ENCODE data around the gene CHD2. TPM values are rescaled to one million over a fixed set of nuclear protein-coding genes. Genes with fewer than 3 reads are reported as not detected.

The CHD2 gene
- total and polyA plus RNA-seq, 4 donors, result 13.9 to 90.2 (median 49.4) TPM

DNA sequence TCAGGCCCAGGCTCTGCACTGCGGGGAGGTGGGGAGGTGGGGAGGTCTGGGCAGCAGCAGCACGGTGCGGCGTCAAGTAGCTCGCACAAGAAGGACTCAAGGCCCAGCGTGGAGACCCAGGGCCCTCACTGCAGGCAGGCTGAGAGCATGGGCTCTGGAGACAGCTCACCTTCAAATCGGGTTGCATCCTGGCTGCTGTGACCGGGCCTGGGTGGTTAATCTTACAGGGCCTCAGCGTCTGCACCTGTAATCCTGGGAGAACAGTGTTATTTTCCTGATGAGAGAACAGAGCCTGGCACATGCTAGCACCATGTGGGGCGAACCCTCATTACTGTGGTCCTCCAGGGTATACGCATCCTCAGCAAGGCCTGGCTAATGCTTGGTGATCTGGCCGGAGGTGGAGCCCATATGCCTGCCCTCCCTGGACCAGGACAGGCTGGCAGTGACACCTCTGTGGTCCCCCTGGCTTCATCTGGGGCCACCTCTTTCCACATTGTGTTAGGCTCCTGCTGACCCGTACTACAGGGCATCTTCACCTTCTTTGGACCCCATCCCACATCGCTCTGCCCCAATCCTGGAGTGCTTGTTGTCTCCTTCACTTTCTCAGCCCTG, 133.4 kb downstream of the CHD2 start:
- no peak for TF ChIP-seq HNF4A (conservative IDR thresholded peaks at IDR 0.05)
- no peak for TF ChIP-seq NR2F2 (IDR thresholded peaks at IDR 0.05)
- no peak for TF ChIP-seq GABPA (IDR thresholded peaks at IDR 0.05 in 1 of 2, conservative IDR thresholded peaks at IDR 0.05 in 1 of 2)
- TF ChIP-seq, protein P1, sequence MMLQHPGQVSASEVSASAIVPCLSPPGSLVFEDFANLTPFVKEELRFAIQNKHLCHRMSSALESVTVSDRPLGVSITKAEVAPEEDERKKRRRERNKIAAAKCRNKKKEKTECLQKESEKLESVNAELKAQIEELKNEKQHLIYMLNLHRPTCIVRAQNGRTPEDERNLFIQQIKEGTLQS (IDR thresholded peaks at IDR 0.05), result no peak
- TF ChIP-seq RAD21 (IDR thresholded peaks at IDR 0.05), result no peak
- TF ChIP-seq REST (IDR thresholded peaks at IDR 0.05), result no peak
- TF ChIP-seq TAF1 (conservative IDR thresholded peaks at IDR 0.05), result no peak
- TF ChIP-seq, protein P2, sequence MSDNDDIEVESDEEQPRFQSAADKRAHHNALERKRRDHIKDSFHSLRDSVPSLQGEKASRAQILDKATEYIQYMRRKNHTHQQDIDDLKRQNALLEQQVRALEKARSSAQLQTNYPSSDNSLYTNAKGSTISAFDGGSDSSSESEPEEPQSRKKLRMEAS (IDR thresholded peaks at IDR 0.05), result no peak

GRCh38 chr15:93034512-93034911, 134.4 kb downstream of the CHD2 start:
- Histone ChIP-seq H3K9ac (ENCODE audit: low read depth in 1 of 2, low read length in 2 of 2) (no peak overlapping the region), H3K27ac (ENCODE audit: low read depth in 1 of 2, low read length in 2 of 2) (no peak overlapping the region), H3K4me1 (ENCODE audit: control insufficient read depth in 4 of 4, insufficient read depth in 4 of 4, low read length in 3 of 4) (peaks cover 4 to 15% (median 8%) of the 10 kb centered on the region in 4 donors), H3K36me3 (ENCODE audit: control insufficient read depth in 4 of 4, insufficient read depth in 3 of 4, low read depth in 1 of 4, low read length in 3 of 4) (no peaks in the 10 kb centered on the region), H3K27me3 (ENCODE audit: control insufficient read depth in 4 of 4, insufficient read depth in 4 of 4, low read length in 3 of 4) (no peaks in the 10 kb centered on the region), H3K4me3 (ENCODE audit: low read depth in 1 of 3, low read length in 3 of 3) (no peak overlapping the region), H3K9me3 (ENCODE audit: control insufficient read depth in 4 of 4, low read length in 3 of 4) (no peaks in the 10 kb centered on the region)
- WGBS, result 80% methylated on average over 7 of the region's 7 CpGs
- no peak for DNase-seq (ENCODE audit: low spot score)
- no peak for TF ChIP-seq NR2F2 (IDR thresholded peaks at IDR 0.05)
- TF ChIP-seq, protein P1 (IDR thresholded peaks at IDR 0.05), result no peak
- no peak for TF ChIP-seq JUND (IDR thresholded peaks at IDR 0.05)
- TF ChIP-seq REST (IDR thresholded peaks at IDR 0.05), result no peak
- TF ChIP-seq TAF1 (conservative IDR thresholded peaks at IDR 0.05), result no peak
- TF ChIP-seq CTCF (IDR thresholded peaks at IDR 0.05; ENCODE audit: low read depth, low read length, missing input control), result no peak
- no peak for TF ChIP-seq FOXA2 (IDR thresholded peaks at IDR 0.05)
- TF ChIP-seq, protein P3, sequence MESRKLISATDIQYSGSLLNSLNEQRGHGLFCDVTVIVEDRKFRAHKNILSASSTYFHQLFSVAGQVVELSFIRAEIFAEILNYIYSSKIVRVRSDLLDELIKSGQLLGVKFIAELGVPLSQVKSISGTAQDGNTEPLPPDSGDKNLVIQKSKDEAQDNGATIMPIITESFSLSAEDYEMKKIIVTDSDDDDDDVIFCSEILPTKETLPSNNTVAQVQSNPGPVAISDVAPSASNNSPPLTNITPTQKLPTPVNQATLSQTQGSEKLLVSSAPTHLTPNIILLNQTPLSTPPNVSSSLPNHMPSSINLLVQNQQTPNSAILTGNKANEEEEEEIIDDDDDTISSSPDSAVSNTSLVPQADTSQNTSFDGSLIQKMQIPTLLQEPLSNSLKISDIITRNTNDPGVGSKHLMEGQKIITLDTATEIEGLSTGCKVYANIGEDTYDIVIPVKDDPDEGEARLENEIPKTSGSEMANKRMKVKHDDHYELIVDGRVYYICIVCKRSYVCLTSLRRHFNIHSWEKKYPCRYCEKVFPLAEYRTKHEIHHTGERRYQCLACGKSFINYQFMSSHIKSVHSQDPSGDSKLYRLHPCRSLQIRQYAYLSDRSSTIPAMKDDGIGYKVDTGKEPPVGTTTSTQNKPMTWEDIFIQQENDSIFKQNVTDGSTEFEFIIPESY (IDR thresholded peaks at IDR 0.05), result no peak
- no peak for TF ChIP-seq SP1 (IDR thresholded peaks at IDR 0.05)
- TF ChIP-seq FOXA1 (IDR thresholded peaks at IDR 0.05), result no peak
- no peak for TF ChIP-seq RXRA (IDR thresholded peaks at IDR 0.05)
- TF ChIP-seq, protein P2 (IDR thresholded peaks at IDR 0.05), result no peak
- TF ChIP-seq EGR1 (IDR thresholded peaks at IDR 0.05; ENCODE audit: low read depth in 2 of 2), result no peak
- TF ChIP-seq HNF4G (IDR thresholded peaks at IDR 0.05), result no peak
- no peak for TF ChIP-seq RAD21 (IDR thresholded peaks at IDR 0.05)
- TF ChIP-seq HNF4A (conservative IDR thresholded peaks at IDR 0.05), result no peak
- no peak for TF ChIP-seq YY1 (IDR thresholded peaks at IDR 0.05)

More for the DNA sequence above, 133.4 kb downstream of the CHD2 start:
- 88% methylated on average over 14 of the region's 14 CpGs for WGBS
- no peak for DNase-seq (ENCODE audit: low spot score)
- no peak overlapping the region for H3K9ac ChIP-seq (ENCODE audit: low read depth in 1 of 2, low read length in 2 of 2)
- no peaks in the 10 kb centered on the region for H3K27me3 ChIP-seq (ENCODE audit: control insufficient read depth in 4 of 4, insufficient read depth in 4 of 4, low read length in 3 of 4)
- H3K4me3 ChIP-seq (ENCODE audit: low read depth in 1 of 3, low read length in 3 of 3), result no peak overlapping the region
- peaks cover 5 to 23% (median 16%) of the 10 kb centered on the region in 4 donors for H3K4me1 ChIP-seq (ENCODE audit: control insufficient read depth in 4 of 4, insufficient read depth in 4 of 4, low read length in 3 of 4)
- no peak overlapping the region for H3K27ac ChIP-seq (ENCODE audit: low read depth in 1 of 2, low read length in 2 of 2)
- H3K9me3 ChIP-seq (ENCODE audit: control insufficient read depth in 4 of 4, low read length in 3 of 4), result no peaks in the 10 kb centered on the region
- no peaks in the 10 kb centered on the region for H3K36me3 ChIP-seq (ENCODE audit: control insufficient read depth in 4 of 4, insufficient read depth in 3 of 4, low read depth in 1 of 4, low read length in 3 of 4)
